ENCODE results near the gene LPAR1.

Gene LPAR1

DNA sequence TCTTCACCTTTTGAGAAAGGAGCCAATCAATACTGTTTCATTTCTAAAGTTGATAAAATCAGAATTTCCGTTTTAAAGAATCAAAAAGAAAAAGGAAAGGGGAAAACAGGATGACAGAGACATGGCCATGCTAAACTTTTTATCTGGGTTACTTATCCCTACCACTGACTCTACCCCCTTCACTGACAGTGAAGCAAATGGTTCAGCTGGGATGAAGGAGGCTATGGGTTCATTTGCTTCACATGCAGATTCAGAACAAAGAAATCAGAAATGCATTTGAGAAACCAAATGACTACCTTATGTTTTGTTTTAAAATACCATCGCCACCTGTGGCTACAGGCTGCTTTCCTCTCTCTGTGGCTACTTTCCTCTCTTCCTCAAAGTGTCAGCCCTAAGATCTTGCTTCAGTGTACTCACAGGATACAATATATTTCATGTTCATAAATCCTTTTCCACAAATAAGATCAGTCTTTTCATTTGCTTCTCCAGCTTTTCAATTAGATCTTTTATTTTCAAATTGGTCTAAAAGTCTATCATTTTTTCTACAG lies 53.3 kb downstream of the LPAR1 start:
- TF ChIP-seq, protein P1, sequence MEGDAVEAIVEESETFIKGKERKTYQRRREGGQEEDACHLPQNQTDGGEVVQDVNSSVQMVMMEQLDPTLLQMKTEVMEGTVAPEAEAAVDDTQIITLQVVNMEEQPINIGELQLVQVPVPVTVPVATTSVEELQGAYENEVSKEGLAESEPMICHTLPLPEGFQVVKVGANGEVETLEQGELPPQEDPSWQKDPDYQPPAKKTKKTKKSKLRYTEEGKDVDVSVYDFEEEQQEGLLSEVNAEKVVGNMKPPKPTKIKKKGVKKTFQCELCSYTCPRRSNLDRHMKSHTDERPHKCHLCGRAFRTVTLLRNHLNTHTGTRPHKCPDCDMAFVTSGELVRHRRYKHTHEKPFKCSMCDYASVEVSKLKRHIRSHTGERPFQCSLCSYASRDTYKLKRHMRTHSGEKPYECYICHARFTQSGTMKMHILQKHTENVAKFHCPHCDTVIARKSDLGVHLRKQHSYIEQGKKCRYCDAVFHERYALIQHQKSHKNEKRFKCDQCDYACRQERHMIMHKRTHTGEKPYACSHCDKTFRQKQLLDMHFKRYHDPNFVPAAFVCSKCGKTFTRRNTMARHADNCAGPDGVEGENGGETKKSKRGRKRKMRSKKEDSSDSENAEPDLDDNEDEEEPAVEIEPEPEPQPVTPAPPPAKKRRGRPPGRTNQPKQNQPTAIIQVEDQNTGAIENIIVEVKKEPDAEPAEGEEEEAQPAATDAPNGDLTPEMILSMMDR (IDR thresholded peaks at IDR 0.05; ENCODE audit: insufficient read depth, low read length, poor library complexity, severe bottlenecking) = no peak
- no peaks in the 10 kb centered on the region for H3K36me3 ChIP-seq (ENCODE audit: control insufficient read depth, insufficient read depth, low read length)
- no peak overlapping the region for H3K4me3 ChIP-seq (replicated peaks; ENCODE audit: low read depth, low read length)
- no peak for DNase-seq (ENCODE audit: extremely low read depth, insufficient read length)
- no peaks in the 10 kb centered on the region for H3K27me3 ChIP-seq (replicated peaks; ENCODE audit: control insufficient read depth, insufficient read depth, low read length)

- no peak for DNase-seq (ENCODE audit: extremely low read depth, insufficient read length)
- no peaks in the 10 kb centered on the region for H3K27me3 ChIP-seq (replicated peaks; ENCODE audit: control insufficient read depth, insufficient read depth, low read length)
- TF ChIP-seq, protein P1 (IDR thresholded peaks at IDR 0.05; ENCODE audit: insufficient read depth, low read length, poor library complexity, severe bottlenecking) = no peak
- no peaks in the 10 kb centered on the region for H3K36me3 ChIP-seq (ENCODE audit: control insufficient read depth, insufficient read depth, low read length)
- H3K4me3 ChIP-seq (replicated peaks; ENCODE audit: low read depth, low read length) = no peak overlapping the region
Observed at GRCh38 chr9:110980261-110980660, 58.0 kb downstream of the LPAR1 start.

- DNase-seq (ENCODE audit: extremely low read depth, insufficient read length) = no peak
- TF ChIP-seq, protein P1 (IDR thresholded peaks at IDR 0.05; ENCODE audit: insufficient read depth, low read length, poor library complexity, severe bottlenecking) = no peak
- no peak overlapping the region for H3K4me3 ChIP-seq (replicated peaks; ENCODE audit: low read depth, low read length)
- H3K27me3 ChIP-seq (replicated peaks; ENCODE audit: control insufficient read depth, insufficient read depth, low read length) = no peaks in the 10 kb centered on the region
- H3K36me3 ChIP-seq (ENCODE audit: control insufficient read depth, insufficient read depth, low read length) = no peaks in the 10 kb centered on the region
Observed at GRCh38 chr9:110979636-110980035, 58.6 kb downstream of the LPAR1 start.

DNA sequence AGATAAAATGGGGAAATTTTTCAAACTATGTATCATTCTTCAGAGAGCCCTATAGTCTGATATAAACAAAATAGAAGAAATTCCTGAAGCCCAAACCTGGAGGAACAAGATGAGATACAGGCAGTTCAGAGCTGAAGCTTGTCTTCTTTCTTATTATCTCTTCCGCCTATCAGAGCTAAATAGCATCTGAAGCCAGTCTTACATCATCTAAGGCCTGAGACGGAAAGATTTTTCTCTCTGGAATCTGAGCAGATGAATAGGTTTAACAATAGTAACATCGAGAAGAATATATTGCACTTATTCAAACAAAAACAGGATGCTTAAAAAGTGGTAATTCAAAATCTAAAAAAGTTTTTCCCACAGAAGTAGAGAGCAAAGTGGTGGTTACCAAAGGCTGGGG lies 59.8 kb downstream of the LPAR1 start:
- TF ChIP-seq, protein P1 (IDR thresholded peaks at IDR 0.05; ENCODE audit: insufficient read depth, low read length, poor library complexity, severe bottlenecking) = no peak
- Histone ChIP-seq H3K36me3 (ENCODE audit: control insufficient read depth, insufficient read depth, low read length) (no peaks in the 10 kb centered on the region), H3K4me3 (replicated peaks; ENCODE audit: low read depth, low read length) (no peak overlapping the region), H3K27me3 (replicated peaks; ENCODE audit: control insufficient read depth, insufficient read depth, low read length) (no peaks in the 10 kb centered on the region)
- DNase-seq (ENCODE audit: extremely low read depth, insufficient read length) = no peak

GRCh38 chr9:110977259-110977709 lies 61.0 kb downstream of the LPAR1 start:
- TF ChIP-seq, protein P1 (IDR thresholded peaks at IDR 0.05; ENCODE audit: insufficient read depth, low read length, poor library complexity, severe bottlenecking) = no peak
- no peak for DNase-seq (ENCODE audit: extremely low read depth, insufficient read length)
- Histone ChIP-seq H3K4me3 (replicated peaks; ENCODE audit: low read depth, low read length) (no peak overlapping the region), H3K27me3 (replicated peaks; ENCODE audit: control insufficient read depth, insufficient read depth, low read length) (no peaks in the 10 kb centered on the region), H3K36me3 (ENCODE audit: control insufficient read depth, insufficient read depth, low read length) (no peaks in the 10 kb centered on the region)

DNA sequence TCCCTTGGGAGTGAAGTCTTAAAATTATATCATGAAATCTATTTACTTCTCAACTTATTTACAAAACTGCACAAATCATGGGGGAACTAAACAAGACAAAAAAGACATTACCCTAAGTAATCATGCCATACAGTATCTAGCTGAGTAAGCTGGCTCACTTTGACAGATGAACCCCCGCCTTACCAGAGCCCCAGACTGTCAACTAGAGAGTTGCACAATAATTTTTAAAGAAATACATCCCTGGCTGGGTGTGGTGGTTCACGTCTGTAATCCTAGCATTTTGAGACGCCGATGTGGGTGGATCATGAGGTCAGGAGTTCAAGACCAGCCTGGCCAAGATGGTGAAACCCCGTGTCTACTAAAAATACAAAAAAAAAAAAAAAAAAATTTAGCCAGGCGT lies 62.3 kb downstream of the LPAR1 start:
- no peak for DNase-seq (ENCODE audit: extremely low read depth, insufficient read length)
- no peaks in the 10 kb centered on the region for H3K27me3 ChIP-seq (replicated peaks; ENCODE audit: control insufficient read depth, insufficient read depth, low read length)
- TF ChIP-seq, protein P1 (IDR thresholded peaks at IDR 0.05; ENCODE audit: insufficient read depth, low read length, poor library complexity, severe bottlenecking) = no peak
- no peaks in the 10 kb centered on the region for H3K36me3 ChIP-seq (ENCODE audit: control insufficient read depth, insufficient read depth, low read length)
- H3K4me3 ChIP-seq (replicated peaks; ENCODE audit: low read depth, low read length) = no peak overlapping the region

Measured in GM06990 (cell line).